Measurements from ENCODE around the gene PIPOX. TPM values are rescaled to one million over a fixed set of nuclear protein-coding genes. Genes with fewer than 3 reads are reported as not detected.

The PIPOX gene
- total RNA-seq, 1 donor: 1.4 TPM

DNA sequence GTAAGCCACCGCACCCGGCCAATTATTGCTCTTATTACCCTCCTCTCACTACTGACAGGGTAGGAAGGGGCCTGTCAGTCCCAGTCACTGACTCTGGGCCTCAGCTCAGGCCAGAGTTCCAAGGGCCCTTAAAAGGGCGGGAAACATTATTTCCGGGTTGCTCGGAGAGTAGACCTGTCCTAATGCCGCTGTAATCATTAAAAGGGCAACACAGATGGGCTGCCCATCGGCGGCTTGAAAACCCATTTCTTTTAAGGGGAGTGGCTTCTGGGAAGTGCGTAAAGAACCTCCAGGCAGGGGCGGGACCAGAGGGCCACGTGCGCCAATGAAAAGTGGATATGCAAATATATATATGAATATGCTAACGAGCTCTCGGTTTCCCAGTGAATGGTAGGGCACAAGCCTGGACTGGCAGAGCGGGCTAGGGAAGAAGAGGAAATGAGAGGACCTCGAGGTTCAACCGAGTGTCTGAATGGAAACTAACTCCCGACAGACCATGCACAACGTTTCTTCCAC is 26.6 kb downstream of the PIPOX start:
- DNase-seq (ENCODE audit: insufficient read length, low spot score, missing footprints): peak; percentile 78
- Histone ChIP-seq H4K20me1 (ENCODE audit: insufficient read depth, low read length) (no peaks in the 10 kb centered on the region), H3K9me3 (ENCODE audit: low read depth, low read length) (no peaks in the 10 kb centered on the region), H3K36me3 (ENCODE audit: insufficient read depth, low read length) (no peaks in the 10 kb centered on the region), H2AFZ (ENCODE audit: low read length) (no peak overlapping the region), H3K4me2 (ENCODE audit: insufficient read depth, low read length) (no peak overlapping the region), H3K4me1 (ENCODE audit: insufficient read depth, low read length) (no peaks in the 10 kb centered on the region), H3K27ac (ENCODE audit: low read depth, low read length) (no peak overlapping the region), H3K4me3 (ENCODE audit: insufficient read depth, low read length) (no peak overlapping the region), H3K79me2 (ENCODE audit: insufficient read depth, low read length) (no peaks in the 10 kb centered on the region), H3K27me3 (ENCODE audit: insufficient read depth, low read length) (peaks cover 49% of the 10 kb centered on the region)
- TF ChIP-seq, protein P1, sequence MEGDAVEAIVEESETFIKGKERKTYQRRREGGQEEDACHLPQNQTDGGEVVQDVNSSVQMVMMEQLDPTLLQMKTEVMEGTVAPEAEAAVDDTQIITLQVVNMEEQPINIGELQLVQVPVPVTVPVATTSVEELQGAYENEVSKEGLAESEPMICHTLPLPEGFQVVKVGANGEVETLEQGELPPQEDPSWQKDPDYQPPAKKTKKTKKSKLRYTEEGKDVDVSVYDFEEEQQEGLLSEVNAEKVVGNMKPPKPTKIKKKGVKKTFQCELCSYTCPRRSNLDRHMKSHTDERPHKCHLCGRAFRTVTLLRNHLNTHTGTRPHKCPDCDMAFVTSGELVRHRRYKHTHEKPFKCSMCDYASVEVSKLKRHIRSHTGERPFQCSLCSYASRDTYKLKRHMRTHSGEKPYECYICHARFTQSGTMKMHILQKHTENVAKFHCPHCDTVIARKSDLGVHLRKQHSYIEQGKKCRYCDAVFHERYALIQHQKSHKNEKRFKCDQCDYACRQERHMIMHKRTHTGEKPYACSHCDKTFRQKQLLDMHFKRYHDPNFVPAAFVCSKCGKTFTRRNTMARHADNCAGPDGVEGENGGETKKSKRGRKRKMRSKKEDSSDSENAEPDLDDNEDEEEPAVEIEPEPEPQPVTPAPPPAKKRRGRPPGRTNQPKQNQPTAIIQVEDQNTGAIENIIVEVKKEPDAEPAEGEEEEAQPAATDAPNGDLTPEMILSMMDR (IDR thresholded peaks at IDR 0.05; ENCODE audit: extremely low read depth, low read depth, low read length): no peak

DNA sequence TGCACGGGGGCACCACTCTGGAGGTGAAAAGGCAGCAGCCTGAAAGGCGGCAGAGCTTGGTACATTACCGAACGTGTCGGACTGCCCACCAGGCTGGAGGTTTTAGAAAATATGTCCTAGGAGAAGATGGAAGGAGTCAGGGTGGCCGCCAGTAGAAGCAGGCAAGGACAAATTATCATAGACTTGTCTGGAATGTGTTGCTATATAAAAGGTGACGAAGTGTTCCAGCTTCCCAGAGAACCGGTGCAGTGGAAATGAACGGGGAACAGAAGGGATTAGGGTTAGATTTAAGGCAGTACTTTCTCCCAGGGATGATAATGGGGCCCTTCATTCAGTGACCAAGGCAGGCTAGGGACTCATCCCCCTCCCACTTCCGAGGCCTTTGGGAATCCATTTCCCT is 27.4 kb downstream of the PIPOX start:
- Histone ChIP-seq H3K4me3 (ENCODE audit: insufficient read depth, low read length) (no peak overlapping the region), H3K79me2 (ENCODE audit: insufficient read depth, low read length) (no peaks in the 10 kb centered on the region), H3K4me1 (ENCODE audit: insufficient read depth, low read length) (no peaks in the 10 kb centered on the region), H3K36me3 (ENCODE audit: insufficient read depth, low read length) (no peaks in the 10 kb centered on the region), H3K4me2 (ENCODE audit: insufficient read depth, low read length) (no peak overlapping the region), H2AFZ (ENCODE audit: low read length) (no peak overlapping the region), H3K27ac (ENCODE audit: low read depth, low read length) (no peak overlapping the region), H3K27me3 (ENCODE audit: insufficient read depth, low read length) (peaks cover 48% of the 10 kb centered on the region), H4K20me1 (ENCODE audit: insufficient read depth, low read length) (no peaks in the 10 kb centered on the region), H3K9me3 (ENCODE audit: low read depth, low read length) (no peaks in the 10 kb centered on the region)
- peak; percentile 39 for DNase-seq (ENCODE audit: insufficient read length, low spot score, missing footprints)
- TF ChIP-seq, protein P1 (IDR thresholded peaks at IDR 0.05; ENCODE audit: extremely low read depth, low read depth, low read length): no peak

DNA sequence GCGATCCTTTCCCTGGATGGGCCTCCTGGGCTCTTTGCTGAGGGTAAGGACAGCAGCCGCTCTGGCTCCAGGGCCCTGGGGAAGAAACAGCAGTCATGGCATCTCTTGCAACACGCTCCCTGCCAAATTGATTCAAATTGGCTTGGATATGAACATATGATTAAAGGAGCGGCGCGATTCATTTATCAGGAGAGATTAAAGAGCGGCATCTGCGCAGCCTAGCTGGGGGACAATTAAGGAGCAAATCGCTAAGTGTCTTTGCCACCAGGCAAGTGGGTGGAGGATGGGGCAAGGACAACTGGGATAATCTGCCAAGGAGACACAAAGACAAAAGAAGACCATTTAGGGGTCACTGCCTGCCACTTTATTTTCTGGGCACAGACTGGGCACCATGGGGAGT is 27.8 kb downstream of the PIPOX start:
- Histone ChIP-seq H2AFZ (ENCODE audit: low read length) (no peak overlapping the region), H3K4me1 (ENCODE audit: insufficient read depth, low read length) (no peaks in the 10 kb centered on the region), H3K27me3 (ENCODE audit: insufficient read depth, low read length) (peaks cover 46% of the 10 kb centered on the region), H3K36me3 (ENCODE audit: insufficient read depth, low read length) (no peaks in the 10 kb centered on the region), H4K20me1 (ENCODE audit: insufficient read depth, low read length) (no peaks in the 10 kb centered on the region), H3K27ac (ENCODE audit: low read depth, low read length) (no peak overlapping the region), H3K4me3 (ENCODE audit: insufficient read depth, low read length) (no peak overlapping the region), H3K79me2 (ENCODE audit: insufficient read depth, low read length) (no peaks in the 10 kb centered on the region), H3K9me3 (ENCODE audit: low read depth, low read length) (no peaks in the 10 kb centered on the region), H3K4me2 (ENCODE audit: insufficient read depth, low read length) (no peak overlapping the region)
- DNase-seq (ENCODE audit: insufficient read length, low spot score, missing footprints): peak; percentile 45
- TF ChIP-seq, protein P1 (IDR thresholded peaks at IDR 0.05; ENCODE audit: extremely low read depth, low read depth, low read length): no peak

DNA sequence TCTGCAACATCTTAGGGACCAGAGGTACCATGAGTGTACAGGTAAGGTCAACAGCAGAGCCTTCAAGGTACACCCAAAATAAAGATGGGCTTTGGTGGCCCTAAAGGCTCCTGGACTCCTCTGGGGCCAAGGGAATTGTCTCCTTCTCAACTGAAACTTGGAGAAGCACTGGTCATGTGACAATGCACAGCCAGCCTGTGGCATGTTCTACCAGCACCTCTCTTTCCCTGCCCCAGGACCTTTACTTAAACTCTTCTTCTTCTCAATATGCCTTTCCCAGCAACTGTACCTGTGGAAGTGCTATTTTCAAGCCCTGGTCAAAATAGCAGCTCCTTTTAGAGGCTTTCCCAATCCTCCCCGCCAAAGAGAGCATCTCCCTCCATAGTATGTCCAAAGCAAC is 28.4 kb downstream of the PIPOX start:
- H3K27ac ChIP-seq (ENCODE audit: low read depth, low read length): no peak overlapping the region
- peaks cover 46% of the 10 kb centered on the region for H3K27me3 ChIP-seq (ENCODE audit: insufficient read depth, low read length)
- TF ChIP-seq, protein P1 (IDR thresholded peaks at IDR 0.05; ENCODE audit: extremely low read depth, low read depth, low read length): no peak
- H3K79me2 ChIP-seq (ENCODE audit: insufficient read depth, low read length): no peaks in the 10 kb centered on the region
- no peaks in the 10 kb centered on the region for H3K9me3 ChIP-seq (ENCODE audit: low read depth, low read length)
- no peaks in the 10 kb centered on the region for H3K4me1 ChIP-seq (ENCODE audit: insufficient read depth, low read length)
- H3K4me2 ChIP-seq (ENCODE audit: insufficient read depth, low read length): no peak overlapping the region
- no peak overlapping the region for H2AFZ ChIP-seq (ENCODE audit: low read length)
- no peaks in the 10 kb centered on the region for H4K20me1 ChIP-seq (ENCODE audit: insufficient read depth, low read length)
- no peak overlapping the region for H3K4me3 ChIP-seq (ENCODE audit: insufficient read depth, low read length)
- no peaks in the 10 kb centered on the region for H3K36me3 ChIP-seq (ENCODE audit: insufficient read depth, low read length)
- DNase-seq (ENCODE audit: insufficient read length, low spot score, missing footprints): peak; percentile 8

Data from osteoblast (primary cell).